Prostate gland (tissue), 2 donors: Measurements from ENCODE around the gene CCDC159. TPM values are rescaled to one million over a fixed set of nuclear protein-coding genes. Genes with fewer than 3 reads are reported as not detected.

Experiments used
- DNase-seq: peaks from one replicate; pipeline ENCODE4 v3.0.0-alpha.2; 2019; ENCODE audit warnings: low spot score
- H3K27ac ChIP-seq, 2 donors: fragments of 200-600 bp; sonication (generic); 2 replicates each; pipeline ENCODE4 v1.5.1; 2017 to 2019
- H3K27me3 ChIP-seq: fragments of 200-600 bp; sonication (generic); replicated peaks from 2 replicates; pipeline ENCODE4 v1.5.1; 2019; ENCODE audit not compliant: insufficient read depth
- H3K36me3 ChIP-seq, 2 donors: fragments of 200-600 bp; sonication (generic); 1 replicate in 1 of 2; 2 replicates in 1 of 2; pipeline versions ENCODE4 v1.5.1 to v1.8.1; 2017 to 2019
- H3K4me1 ChIP-seq: fragments of 200-600 bp; sonication (generic); replicated peaks from 2 replicates; pipeline ENCODE4 v1.5.1; 2019
- H3K4me3 ChIP-seq, 2 donors: fragments of 200-600 bp; sonication (generic); 2 replicates each; pipeline ENCODE4 v1.5.1; 2017 to 2019
- H3K9me3 ChIP-seq: fragments of 200-600 bp; sonication (generic); 2 replicates; pipeline ENCODE4 v1.5.1; 2017
- POLR2A ChIP-seq: fragments of 450-650 bp; IDR thresholded peaks from one replicate; pipeline ENCODE4 v1.6.1; 2016; ENCODE audit warnings: antibody characterized with exemption, mild to moderate bottlenecking
- POLR2AphosphoS5 ChIP-seq: sonication (generic); formaldehyde crosslinking; IDR thresholded peaks from one replicate; pipeline ENCODE4 v1.6.1; 2017; ENCODE audit warnings: antibody characterized with exemption
- WGBS: methylation state at CpG from one replicate; pipeline ENCODE4 v1.1.5; 2018; 5-methylcytosine and 5-hydroxymethylcytosine counted together
- intact Hi-C: fragments of 100-400 bp; cut with DNase I; formaldehyde crosslinking; loops from one replicate; pipeline ENCODE4 v1.14.2; 2022
- total RNA-seq, 2 donors: library from RNA; depleted of rRNA; stranded (reverse); fragments of >200 nt; gene quantifications; one replicate each; pipeline ENCODE4 v1.1.0, GENCODE V29; 2016
- TF ChIP-seq, protein P1 (sequence below), 4 experiments: fragments of 200-600 bp in 2 of 4; fragments of 450-650 bp in 2 of 4; sonication (generic) in 2 of 4; IDR thresholded peaks; 1 replicate in 3 of 4; 2 replicates in 1 of 4; pipeline ENCODE4 v1.5.1; 2016 to 2019; ENCODE audit warnings: antibody characterized with exemption in 4 of 4, mild to moderate bottlenecking in 2 of 4, moderate library complexity in 2 of 4

Gene CCDC159
- total RNA-seq, 2 donors from 2014 or later, result 51.5 to 52.4 TPM

DNA sequence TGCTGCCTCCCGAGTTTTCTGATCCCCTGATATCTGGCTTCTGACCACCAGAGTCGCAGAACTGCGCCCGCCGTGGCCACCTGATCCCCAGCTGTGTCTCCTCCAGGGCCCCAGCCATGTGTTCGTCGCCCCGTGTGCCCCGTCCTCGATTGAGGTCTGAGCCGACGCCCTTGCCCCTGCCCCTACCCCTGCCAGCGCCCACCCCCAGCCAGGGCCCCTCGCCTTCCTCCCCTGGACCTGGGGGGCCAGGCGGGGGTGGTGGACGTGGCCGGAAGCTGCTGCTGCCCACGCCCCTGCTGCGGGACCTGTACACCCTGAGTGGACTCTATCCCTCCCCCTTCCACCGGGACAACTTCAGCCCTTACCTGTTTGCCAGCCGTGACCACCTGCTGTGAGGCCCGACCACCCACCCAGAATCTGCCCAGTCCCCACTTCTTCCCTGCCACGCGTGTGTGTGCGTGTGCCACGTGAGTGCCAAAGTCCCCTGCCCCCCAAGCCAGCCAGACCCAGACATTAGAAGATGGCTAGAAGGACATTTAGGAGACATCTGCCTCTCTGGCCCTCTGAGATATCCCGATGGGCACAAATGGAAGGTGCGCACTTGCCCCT is 18.1 kb downstream of the CCDC159 start:
- WGBS, result 87% methylated on average over 26 of the region's 28 CpGs

DNA sequence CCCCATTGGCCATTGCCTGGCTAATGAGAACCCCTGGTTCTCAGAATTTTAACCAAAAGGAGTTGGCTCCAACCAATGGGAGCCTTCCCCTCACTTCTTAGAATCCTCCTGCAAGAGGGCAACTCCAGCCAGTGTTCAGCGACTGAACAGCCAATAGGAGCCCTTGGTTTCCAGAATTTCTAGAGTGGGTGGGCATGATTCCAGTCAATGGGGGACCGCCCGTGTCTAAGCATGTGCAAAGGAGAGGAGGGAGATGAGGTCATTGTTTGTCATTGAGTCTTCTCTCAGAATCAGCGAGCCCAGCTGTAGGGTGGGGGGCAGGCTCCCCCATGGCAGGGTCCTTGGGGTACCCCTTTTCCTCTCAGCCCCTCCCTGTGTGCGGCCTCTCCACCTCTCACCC is 18.6 kb downstream of the CCDC159 start:
- 55% methylated on average over 5 of the region's 5 CpGs for WGBS
- TF ChIP-seq, protein P1, sequence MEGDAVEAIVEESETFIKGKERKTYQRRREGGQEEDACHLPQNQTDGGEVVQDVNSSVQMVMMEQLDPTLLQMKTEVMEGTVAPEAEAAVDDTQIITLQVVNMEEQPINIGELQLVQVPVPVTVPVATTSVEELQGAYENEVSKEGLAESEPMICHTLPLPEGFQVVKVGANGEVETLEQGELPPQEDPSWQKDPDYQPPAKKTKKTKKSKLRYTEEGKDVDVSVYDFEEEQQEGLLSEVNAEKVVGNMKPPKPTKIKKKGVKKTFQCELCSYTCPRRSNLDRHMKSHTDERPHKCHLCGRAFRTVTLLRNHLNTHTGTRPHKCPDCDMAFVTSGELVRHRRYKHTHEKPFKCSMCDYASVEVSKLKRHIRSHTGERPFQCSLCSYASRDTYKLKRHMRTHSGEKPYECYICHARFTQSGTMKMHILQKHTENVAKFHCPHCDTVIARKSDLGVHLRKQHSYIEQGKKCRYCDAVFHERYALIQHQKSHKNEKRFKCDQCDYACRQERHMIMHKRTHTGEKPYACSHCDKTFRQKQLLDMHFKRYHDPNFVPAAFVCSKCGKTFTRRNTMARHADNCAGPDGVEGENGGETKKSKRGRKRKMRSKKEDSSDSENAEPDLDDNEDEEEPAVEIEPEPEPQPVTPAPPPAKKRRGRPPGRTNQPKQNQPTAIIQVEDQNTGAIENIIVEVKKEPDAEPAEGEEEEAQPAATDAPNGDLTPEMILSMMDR (IDR thresholded peaks at IDR 0.05), result no peak
- no peak for TF ChIP-seq POLR2A
- no peak for TF ChIP-seq POLR2AphosphoS5
- DNase-seq, result no peak

More for the DNA sequence above, 18.1 kb downstream of the CCDC159 start:
- Histone ChIP-seq H3K27me3 (no peaks in the 10 kb centered on the region), H3K27ac (no peak overlapping the region), H3K4me3 (no peak overlapping the region), H3K36me3 (peaks cover 0 to 5% of the 10 kb centered on the region in 2 donors), H3K4me1 (no peaks in the 10 kb centered on the region), H3K9me3 (no peaks in the 10 kb centered on the region)
- TF ChIP-seq POLR2AphosphoS5, result no peak
- TF ChIP-seq, protein P1 (IDR thresholded peaks at IDR 0.05), result no peak
- TF ChIP-seq POLR2A, result no peak
- intact Hi-C loops, result no loop called here
- DNase-seq, result no peak

DNA sequence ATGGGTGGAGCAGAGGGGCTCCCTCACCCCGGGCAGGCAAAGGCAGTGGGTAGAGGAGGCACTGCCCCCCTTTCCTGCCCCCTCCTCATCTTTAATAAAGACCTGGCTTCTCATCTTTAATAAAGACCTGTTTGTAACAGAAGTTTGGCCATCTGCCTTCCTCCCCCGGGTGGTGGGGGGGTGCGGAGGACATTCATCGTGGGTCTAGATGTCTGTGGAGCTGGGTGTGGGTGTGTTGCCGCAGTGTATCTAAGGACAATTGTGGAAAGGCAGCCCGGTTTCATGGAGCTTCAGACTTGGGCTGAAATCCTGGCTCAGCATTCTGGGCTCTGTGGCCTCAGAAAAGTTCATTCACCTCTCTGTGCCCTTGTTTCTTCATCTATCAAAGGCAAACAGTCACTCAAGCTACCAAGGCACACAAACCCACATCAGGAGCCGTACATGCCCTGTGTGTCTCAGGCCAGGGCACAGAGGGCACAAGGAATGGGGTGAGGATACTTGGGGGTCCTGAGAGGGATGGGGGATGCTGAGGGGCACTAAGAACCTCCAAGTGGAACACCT is 19.3 kb downstream of the CCDC159 start:
- Histone ChIP-seq H3K27me3 (no peaks in the 10 kb centered on the region), H3K4me3 (no peak overlapping the region), H3K36me3 (peaks cover 0 to 5% of the 10 kb centered on the region in 2 donors), H3K9me3 (no peaks in the 10 kb centered on the region), H3K4me1 (no peaks in the 10 kb centered on the region), H3K27ac (no peak overlapping the region)
- 55% methylated on average over 7 of the region's 7 CpGs for WGBS
- intact Hi-C loops, result no loop called here
- TF ChIP-seq, protein P1 (IDR thresholded peaks at IDR 0.05), result no peak
- TF ChIP-seq POLR2A (no peak), POLR2AphosphoS5 (no peak)
- DNase-seq, result no peak

More for the DNA sequence above, 18.6 kb downstream of the CCDC159 start:
- Histone ChIP-seq H3K27ac (no peak overlapping the region), H3K4me3 (no peak overlapping the region), H3K4me1 (no peaks in the 10 kb centered on the region), H3K36me3 (peaks cover 0 to 5% of the 10 kb centered on the region in 2 donors), H3K9me3 (no peaks in the 10 kb centered on the region), H3K27me3 (no peaks in the 10 kb centered on the region)
- intact Hi-C loops, result no loop called here

DNA sequence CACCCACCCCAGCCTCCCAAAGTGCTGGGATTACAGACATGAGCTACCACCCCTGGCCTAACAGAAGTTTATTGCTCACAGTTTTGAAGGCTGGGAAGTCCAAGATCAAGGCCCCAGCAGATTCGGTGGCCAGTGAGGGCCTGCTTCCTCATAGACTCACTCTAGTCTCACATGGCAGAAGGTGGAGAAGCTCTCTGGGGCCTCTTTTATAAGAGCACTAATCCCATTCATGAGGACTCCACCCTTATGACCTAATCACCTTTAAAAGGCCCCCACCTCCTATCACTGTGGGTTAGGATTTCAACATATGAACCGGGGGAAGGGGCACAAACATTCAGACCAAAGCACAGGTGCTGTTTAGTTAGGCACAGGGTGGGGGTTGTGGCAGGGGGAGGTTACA is 21.2 kb downstream of the CCDC159 start:
- intact Hi-C loops, result no loop called here
- Histone ChIP-seq H3K27me3 (no peaks in the 10 kb centered on the region), H3K9me3 (no peaks in the 10 kb centered on the region), H3K4me1 (no peaks in the 10 kb centered on the region), H3K27ac (no peak overlapping the region), H3K36me3 (peaks cover 0 to 5% of the 10 kb centered on the region in 2 donors), H3K4me3 (no peak overlapping the region)
- DNase-seq, result no peak
- WGBS, result 74% methylated on average over 2 of the region's 2 CpGs
- TF ChIP-seq POLR2A, result no peak
- no peak for TF ChIP-seq POLR2AphosphoS5
- TF ChIP-seq, protein P1 (IDR thresholded peaks at IDR 0.05), result no peak

DNA sequence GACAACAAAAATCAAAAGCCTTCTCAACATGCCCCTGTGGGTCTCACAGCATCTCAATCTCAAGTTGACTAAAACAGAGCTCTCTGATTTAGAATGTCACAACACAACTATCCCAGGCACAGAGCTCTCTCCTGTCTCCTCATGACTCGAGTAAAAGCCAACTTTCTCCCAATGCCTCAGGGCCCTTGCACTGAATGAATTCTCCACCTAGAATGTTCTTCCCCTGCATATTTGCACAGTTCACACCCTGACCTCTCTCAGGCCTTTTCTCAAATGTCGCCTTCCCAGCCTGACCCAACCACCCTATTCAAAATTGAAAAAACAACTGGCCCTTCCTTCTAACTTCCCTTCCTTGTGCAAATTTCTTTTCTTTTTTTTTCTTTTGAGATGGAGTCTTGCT is 24.4 kb downstream of the CCDC159 start:
- Histone ChIP-seq H3K27me3 (no peaks in the 10 kb centered on the region), H3K36me3 (peaks cover 0 to 2% of the 10 kb centered on the region in 2 donors), H3K27ac (no peak overlapping the region), H3K9me3 (no peaks in the 10 kb centered on the region), H3K4me3 (no peak overlapping the region), H3K4me1 (peaks cover 3% of the 10 kb centered on the region)
- WGBS, result 89% methylated on average over 2 of the region's 2 CpGs
- TF ChIP-seq POLR2AphosphoS5 (no peak), POLR2A (no peak)
- TF ChIP-seq, protein P1 (IDR thresholded peaks at IDR 0.05), result no peak
- DNase-seq, result no peak
- intact Hi-C loops, result no loop called here
